Measurements from ENCODE around the gene EEPD1. TPM values are rescaled to one million over a fixed set of nuclear protein-coding genes. Genes with fewer than 3 reads are reported as not detected.

The EEPD1 gene
- total and polyA plus RNA-seq, 3 donors from 2014 or later = 10.2 to 11.8 (median 10.9) TPM

DNA sequence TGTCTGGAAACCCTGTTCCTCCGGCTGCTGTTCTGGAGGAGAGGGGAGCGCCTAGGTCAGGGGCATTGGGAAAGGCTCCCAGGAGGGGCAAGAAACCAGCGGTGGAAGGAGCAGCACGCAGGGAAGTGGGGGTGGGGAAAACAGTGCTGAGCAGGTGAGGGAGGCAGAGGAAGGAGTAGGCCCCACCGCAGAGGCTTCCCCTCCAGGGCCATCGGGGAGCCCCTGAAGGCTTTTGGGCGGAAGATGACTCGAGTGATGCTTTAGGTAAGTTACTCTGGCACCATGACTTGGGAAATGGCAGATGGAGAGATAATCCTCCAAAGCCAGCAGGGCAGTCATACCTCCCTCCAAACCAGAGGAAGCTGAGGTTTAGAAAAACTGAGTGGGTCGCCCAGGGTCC, 130.1 kb downstream of the EEPD1 start:
- Histone ChIP-seq H3K4me1 (peaks cover 30% of the 10 kb centered on the region), H3K27me3 (no peaks in the 10 kb centered on the region), H3K9me3 (no peaks in the 10 kb centered on the region), H3K27ac (no peak overlapping the region), H3K4me3 (no peak overlapping the region), H3K36me3 (ENCODE audit: low read depth, missing control alignments) (no peaks in the 10 kb centered on the region)
- intact Hi-C loops (cut with DNase I; ENCODE audit: low total_unique reads) = no loop called here
- no peak for TF ChIP-seq POLR2A (IDR thresholded peaks at IDR 0.05)
- no peak for TF ChIP-seq CTCF (IDR thresholded peaks at IDR 0.05)
- DNase-seq = no peak
- 86 to 94% methylated on average over 9 of the region's 9 CpGs for WGBS, 2 donors

- Histone ChIP-seq H3K4me1 (peaks cover 30% of the 10 kb centered on the region), H3K27ac (no peak overlapping the region), H3K36me3 (ENCODE audit: low read depth, missing control alignments) (no peaks in the 10 kb centered on the region), H3K9me3 (no peaks in the 10 kb centered on the region), H3K4me3 (no peak overlapping the region), H3K27me3 (no peaks in the 10 kb centered on the region)
- DNase-seq = peak; percentile 39
- no peak for TF ChIP-seq CTCF (IDR thresholded peaks at IDR 0.05)
- TF ChIP-seq POLR2A (IDR thresholded peaks at IDR 0.05) = no peak
- WGBS, 2 donors = 84 to 94% methylated on average over 7 of the region's 7 CpGs
- intact Hi-C loops (cut with DNase I; ENCODE audit: low total_unique reads) = no loop called here
Observed at GRCh38 chr7:36283711-36284130, 130.7 kb downstream of the EEPD1 start.

DNA sequence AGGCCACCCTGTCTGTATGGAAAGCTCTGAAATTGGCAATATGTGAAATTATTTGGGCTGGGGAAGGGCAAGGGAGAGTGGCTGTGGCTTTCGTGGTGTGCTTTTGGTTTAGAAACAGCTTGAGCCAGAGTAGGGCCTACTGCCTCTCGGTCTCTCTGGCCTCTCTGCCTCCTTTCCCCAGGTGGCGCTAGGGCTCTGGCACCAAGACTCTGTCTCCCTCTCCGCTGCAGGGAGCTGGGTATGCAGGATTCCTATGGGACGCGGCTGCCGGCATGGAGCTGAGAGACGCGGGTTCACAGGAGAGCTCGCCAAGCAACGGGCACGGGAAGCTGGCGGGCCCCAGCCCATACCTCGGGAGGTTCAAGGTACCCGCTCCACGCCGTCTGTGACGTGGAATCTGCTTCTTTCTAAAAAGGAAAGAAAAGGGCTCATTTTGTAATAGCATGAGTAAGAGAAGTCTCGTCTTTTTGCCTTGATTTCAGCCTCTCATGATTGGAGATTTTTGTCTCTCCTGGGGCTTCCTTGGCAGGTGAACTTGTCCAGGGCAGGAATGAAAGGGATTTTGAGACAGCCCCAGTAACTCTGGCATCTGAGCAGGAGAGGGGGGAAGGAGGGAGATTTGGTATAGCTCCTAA, 131.5 kb downstream of the EEPD1 start:
- Histone ChIP-seq H3K27me3 (no peaks in the 10 kb centered on the region), H3K27ac (no peak overlapping the region), H3K4me3 (no peak overlapping the region), H3K9me3 (no peaks in the 10 kb centered on the region), H3K36me3 (ENCODE audit: low read depth, missing control alignments) (no peaks in the 10 kb centered on the region), H3K4me1 (peaks cover 30% of the 10 kb centered on the region)
- DNase-seq = no peak
- 88% methylated on average over 19 of the region's 19 CpGs for WGBS, 2 donors
- intact Hi-C loops (cut with DNase I; ENCODE audit: low total_unique reads) = no loop called here
- TF ChIP-seq POLR2A (IDR thresholded peaks at IDR 0.05) = no peak
- no peak for TF ChIP-seq CTCF (IDR thresholded peaks at IDR 0.05)

DNA sequence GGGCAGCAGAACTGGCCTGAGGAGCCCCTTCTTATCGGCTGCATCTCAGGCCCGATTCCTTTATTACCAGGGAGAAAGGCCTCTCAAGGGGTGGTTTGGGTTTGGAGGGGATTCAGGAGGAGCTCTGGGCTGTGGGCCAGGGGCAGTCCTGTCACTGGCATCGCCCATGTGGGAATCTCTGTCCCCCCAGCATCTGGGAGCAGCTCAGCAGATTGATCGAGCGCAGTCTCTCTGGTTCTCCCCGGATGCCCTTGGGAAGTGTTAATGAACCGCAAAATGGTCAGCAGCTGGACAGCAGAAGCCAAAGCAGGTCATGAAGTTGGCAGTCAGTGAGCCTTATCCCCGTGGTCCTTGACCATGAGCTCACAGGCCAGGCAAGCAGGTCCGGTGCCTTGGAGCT, 132.2 kb downstream of the EEPD1 start:
- H3K27me3 ChIP-seq = no peaks in the 10 kb centered on the region
- H3K4me1 ChIP-seq = peaks cover 29% of the 10 kb centered on the region
- DNase-seq = peak; percentile 40

More for the DNA sequence above, 132.2 kb downstream of the EEPD1 start:
- no peak overlapping the region for H3K27ac ChIP-seq
- no peak overlapping the region for H3K4me3 ChIP-seq
- no peak for TF ChIP-seq CTCF (IDR thresholded peaks at IDR 0.05)
- WGBS, 2 donors = 49 to 54% methylated on average over 7 to 8 of the region's 9 CpGs
- no peaks in the 10 kb centered on the region for H3K9me3 ChIP-seq
- intact Hi-C loops (cut with DNase I; ENCODE audit: low total_unique reads) = no loop called here
- no peaks in the 10 kb centered on the region for H3K36me3 ChIP-seq (ENCODE audit: low read depth, missing control alignments)
